NT2/D1 (cell line): Measurements from ENCODE around the gene DRAXIN.

ENCODE experiments used
- DNase-seq: peaks from one replicate; pipeline ENCODE4 v3.0.0-alpha.2; 2011; ENCODE audit warnings: low read depth, low spot score
- H3K27me3 ChIP-seq: 2 replicates; pipeline ENCODE4 v1.6.0; 2011; ENCODE audit warnings: mild to moderate bottlenecking; ENCODE audit not compliant: insufficient read length, insufficient read depth
- H3K36me3 ChIP-seq: 2 replicates; pipeline ENCODE4 v1.6.1; 2011; ENCODE audit warnings: mild to moderate bottlenecking, low read length, mixed read lengths; ENCODE audit not compliant: insufficient read depth, insufficient read length
- H3K4me1 ChIP-seq: 2 replicates; pipeline ENCODE4 v1.5.1; 2011; ENCODE audit not compliant: insufficient read depth, insufficient read length
- H3K4me3 ChIP-seq: 2 replicates; pipeline ENCODE4 v1.5.1; 2011; ENCODE audit warnings: low read depth; ENCODE audit not compliant: insufficient read length
- H3K9ac ChIP-seq: 2 replicates; pipeline ENCODE4 v1.6.0; 2011; ENCODE audit warnings: low read depth; ENCODE audit not compliant: insufficient read length
- H3K9me3 ChIP-seq: 2 replicates; pipeline ENCODE4 v1.5.1; 2011; ENCODE audit warnings: mild to moderate bottlenecking, low read length; ENCODE audit not compliant: insufficient read depth
- SUZ12 ChIP-seq: IDR thresholded peaks from 2 replicates; pipeline ENCODE4 v1.6.1; 2011; ENCODE audit not compliant: insufficient read length, insufficient read depth; ENCODE audit errors: extremely low read depth
- YY1 ChIP-seq: IDR thresholded peaks from 2 replicates; pipeline ENCODE4 v1.6.1; 2011; ENCODE audit not compliant: insufficient read length, insufficient read depth
- ZNF274 ChIP-seq: IDR thresholded peaks from 2 replicates; pipeline ENCODE4 v1.6.1; 2011; ENCODE audit warnings: mild to moderate bottlenecking, low read depth, low read length

Gene DRAXIN

GRCh38 chr1:11771481-11772043, 80.1 kb downstream of the DRAXIN start:
- Histone ChIP-seq H3K4me1 (peaks cover 11% of the 10 kb centered on the region), H3K9me3 (no peaks in the 10 kb centered on the region), H3K27me3 (no peaks in the 10 kb centered on the region), H3K9ac (no peak overlapping the region), H3K4me3 (no peak overlapping the region), H3K36me3 (no peaks in the 10 kb centered on the region)
- TF ChIP-seq ZNF274 = no peak
- TF ChIP-seq YY1 = no peak
- TF ChIP-seq SUZ12 = no peak
- no peak for DNase-seq

GRCh38 chr1:11772458-11772857, 80.9 kb downstream of the DRAXIN start:
- DNase-seq = no peak

GRCh38 chr1:11774753-11775152, 83.2 kb downstream of the DRAXIN start:
- H3K36me3 ChIP-seq = no peaks in the 10 kb centered on the region
- H3K4me3 ChIP-seq = no peak overlapping the region
- DNase-seq = no peak
- no peaks in the 10 kb centered on the region for H3K9me3 ChIP-seq
- H3K4me1 ChIP-seq = peaks cover 6% of the 10 kb centered on the region
- no peaks in the 10 kb centered on the region for H3K27me3 ChIP-seq
- TF ChIP-seq ZNF274 (no peak), SUZ12 (no peak), YY1 (no peak)
- H3K9ac ChIP-seq = no peak overlapping the region

More at GRCh38 chr1:11772458-11772857, 80.9 kb downstream of the DRAXIN start:
- Histone ChIP-seq H3K27me3 (no peaks in the 10 kb centered on the region), H3K4me1 (peaks cover 9% of the 10 kb centered on the region), H3K36me3 (no peaks in the 10 kb centered on the region), H3K9ac (no peak overlapping the region), H3K9me3 (no peaks in the 10 kb centered on the region), H3K4me3 (no peak overlapping the region)
- no peak for TF ChIP-seq ZNF274
- no peak for TF ChIP-seq SUZ12
- no peak for TF ChIP-seq YY1
